Adrenal gland (tissue), 12 donors: ENCODE data around the gene CD59. TPM values are rescaled to one million over a fixed set of nuclear protein-coding genes. Genes with fewer than 3 reads are reported as not detected.
A peak's percentile ranks its signal among the peaks of the same experiment; 100 is the strongest.

Experiments used
- DNase-seq, 7 donors: peaks; one replicate each; pipeline ENCODE4 v3.0.0-alpha.2; 2019 to 2020
- H3K27ac ChIP-seq, 5 donors: fragments of 200-600 bp; sonication (generic) in 4 of 5; 1 replicate in 3 of 5; 2 replicates in 2 of 5; pipeline versions ENCODE4 v1.5.1 to v1.8.0; 2016 to 2020; ENCODE audit warnings: mild to moderate bottlenecking in 1 of 5
- H3K27me3 ChIP-seq: fragments of 200-600 bp; 2 replicates; pipeline ENCODE4 v1.8.0; 2021
- H3K36me3 ChIP-seq, 2 donors: fragments of 200-600 bp; replicated peaks in 1 of 2; 1 replicate in 1 of 2; 2 replicates in 1 of 2; pipeline versions ENCODE4 v1.5.1 to v1.8.0; 2018 to 2022
- H3K4me1 ChIP-seq, 2 donors: fragments of 200-600 bp; replicated peaks in 1 of 2; 1 replicate in 1 of 2; 2 replicates in 1 of 2; pipeline versions ENCODE4 v1.5.1 to v1.8.0; 2018 to 2021
- H3K4me3 ChIP-seq, 4 donors: fragments of 200-600 bp; sonication (generic) in 3 of 4; one replicate each; pipeline ENCODE4 v1.5.1; 2016 to 2018
- H3K9me3 ChIP-seq, 3 donors: fragments of 200-600 bp; sonication (generic) in 1 of 3; replicated peaks in 1 of 3; 1 replicate in 2 of 3; 2 replicates in 1 of 3; pipeline versions ENCODE4 v1.5.1 to v1.8.0; 2016 to 2021
- CTCF ChIP-seq, 6 experiments: fragments of 450-650 bp in 4 of 6; fragments of 200-600 bp in 2 of 6; sonication (generic) in 1 of 6; IDR thresholded peaks; 1 replicate in 5 of 6; 2 replicates in 1 of 6; pipeline versions ENCODE4 v1.5.1 to v1.8.0; 2016 to 2021; ENCODE audit warnings: antibody characterized with exemption in 6 of 6, mild to moderate bottlenecking in 2 of 6, moderate library complexity in 1 of 6
- POLR2A ChIP-seq, 2 donors: fragments of 450-650 bp; IDR thresholded peaks; one replicate each; pipeline ENCODE4 v1.6.1; 2017; ENCODE audit warnings: antibody characterized with exemption in 2 of 2, mild to moderate bottlenecking in 2 of 2, moderate library complexity in 1 of 2
- WGBS, 4 donors: extraction: QIAGEN DNeasy Blood & Tissue Kit in 2 of 4; methylation state at CpG; one replicate each; pipeline versions ENCODE4 v1.1.5 to v1.1.7; 2013 to 2017; 5-methylcytosine and 5-hydroxymethylcytosine counted together
- intact Hi-C, 2 donors: fragments of 100-400 bp; cut with DNase I; formaldehyde crosslinking; loops; one replicate each; pipeline versions ENCODE4 v1.14.1 to v1.15.0; 2022 to 2023
- polyA plus RNA-seq, 3 donors: library from polyadenylated mRNA; stranded (reverse); fragments of 200-250 nt in 2 of 3; fragments of 350-450 nt in 1 of 3; fragmentation: Illumina TruSeq in 1 of 3; extraction: RNeasy Lipid Tissue Mini Kit (QIAGEN cat#74804) in 1 of 3; gene quantifications; one replicate each; pipeline ENCODE4 v1.2.3, GENCODE V29; 2013 to 2014
- total RNA-seq, 9 donors: library from RNA; depleted of rRNA in 4 of 9; stranded (reverse); fragments of >200 nt in 4 of 9; fragments of 120-200 nt in 1 of 9; fragmentation: NEBNext Ultra II Directional in 1 of 9; extraction: Animal tissue kit (Norgen Biotek cat#: 25700) in 1 of 9; gene quantifications; one replicate each; pipeline versions ENCODE4 v1.1.0 to v1.2.4, GENCODE V29; 2013 to 2023
- donor health status: healthy with polysubstance abuse.
- donor health status: Bipolar disorder and iron deficiency.
- donor health status: DM: yes; HTN: yes; CAD: no.
- donor health status: DM: no; HTN: no; CAD: no.
- donor health status: DM: no; HTN: no; CAD: no.
- donor health status: DM: yes; HTN: yes; CAD: no.

Gene CD59
- total and polyA plus RNA-seq, 12 donors = 59.5 to 562 (median 405) TPM

- 43 to 67% (median 54%) methylated on average over 9 of the region's 9 CpGs for WGBS, 4 donors
- H3K4me1 ChIP-seq = peaks cover 5 to 19% of the 10 kb centered on the region in 2 donors
- no peaks in the 10 kb centered on the region for H3K36me3 ChIP-seq
- H3K27ac ChIP-seq = peak overlapping the region in 3 of 5 donors; percentile 43 to 87 (median 74)
- no peaks in the 10 kb centered on the region for H3K27me3 ChIP-seq
- H3K4me3 ChIP-seq = no peak overlapping the region
- peak in 4 of 7 donors; percentile 41 to 73 (median 50) for DNase-seq
- no peaks in the 10 kb centered on the region for H3K9me3 ChIP-seq
- TF ChIP-seq POLR2A (IDR thresholded peaks at IDR 0.05) (no peak), CTCF (IDR thresholded peaks at IDR 0.05) (no peak)
- intact Hi-C loops = no loop called here
These were observed 44.2 kb downstream of the CD59 start for GRCh38 chr11:33692013-33692504.

GRCh38 chr11:33691066-33691864 is 45.0 kb downstream of the CD59 start:
- intact Hi-C loops = no loop called here
- H3K4me3 ChIP-seq = no peak overlapping the region
- no peaks in the 10 kb centered on the region for H3K27me3 ChIP-seq
- TF ChIP-seq POLR2A (IDR thresholded peaks at IDR 0.05) (no peak), CTCF (IDR thresholded peaks at IDR 0.05) (no peak)
- peak in 1 of 7 donors; percentile 50 for DNase-seq
- H3K9me3 ChIP-seq = no peaks in the 10 kb centered on the region
- H3K4me1 ChIP-seq = peaks cover 5 to 19% of the 10 kb centered on the region in 2 donors
- H3K36me3 ChIP-seq = no peaks in the 10 kb centered on the region
- peak overlapping the region in 4 of 5 donors; percentile 33 to 87 (median 58) for H3K27ac ChIP-seq
- 53 to 69% (median 61%) methylated on average over 6 of the region's 6 CpGs for WGBS, 4 donors

GRCh38 chr11:33690290-33691065 is 45.7 kb downstream of the CD59 start:
- Histone ChIP-seq H3K4me1 (peaks cover 5 to 19% of the 10 kb centered on the region in 2 donors), H3K36me3 (no peaks in the 10 kb centered on the region), H3K9me3 (no peaks in the 10 kb centered on the region), H3K4me3 (no peak overlapping the region), H3K27me3 (no peaks in the 10 kb centered on the region), H3K27ac (peak overlapping the region in 4 of 5 donors; percentile 33 to 87 (median 58))
- intact Hi-C loops = no loop called here
- peak; percentile 41 to 67 (median 61) for DNase-seq
- TF ChIP-seq POLR2A (IDR thresholded peaks at IDR 0.05) (peak in 1 of 2 donors; percentile 3), CTCF (IDR thresholded peaks at IDR 0.05) (no peak)
- WGBS, 4 donors = 38 to 56% (median 43%) methylated on average over 8 of the region's 8 CpGs

- no peak overlapping the region for H3K4me3 ChIP-seq
- intact Hi-C loops = loop anchor here (5.0 to 10.0 kb wide), 3 partner anchors 145 to 327 kb away; no protein-coding TSS in a partner anchor
- DNase-seq = no peak
- H3K4me1 ChIP-seq = peaks cover 5 to 19% of the 10 kb centered on the region in 2 donors
- H3K36me3 ChIP-seq = no peaks in the 10 kb centered on the region
- no peaks in the 10 kb centered on the region for H3K9me3 ChIP-seq
- WGBS, 4 donors = 91 to 97% (median 97%) methylated on average over 8 of the region's 8 CpGs
- no peaks in the 10 kb centered on the region for H3K27me3 ChIP-seq
- peak overlapping the region in 2 of 5 donors; percentile 8 to 87 for H3K27ac ChIP-seq
- no peak for TF ChIP-seq POLR2A (IDR thresholded peaks at IDR 0.05)
- no peak for TF ChIP-seq CTCF (IDR thresholded peaks at IDR 0.05)
These were observed 46.7 kb downstream of the CD59 start for GRCh38 chr11:33689501-33689900.
